ENCODE results near the gene SSBP2.

DNA sequence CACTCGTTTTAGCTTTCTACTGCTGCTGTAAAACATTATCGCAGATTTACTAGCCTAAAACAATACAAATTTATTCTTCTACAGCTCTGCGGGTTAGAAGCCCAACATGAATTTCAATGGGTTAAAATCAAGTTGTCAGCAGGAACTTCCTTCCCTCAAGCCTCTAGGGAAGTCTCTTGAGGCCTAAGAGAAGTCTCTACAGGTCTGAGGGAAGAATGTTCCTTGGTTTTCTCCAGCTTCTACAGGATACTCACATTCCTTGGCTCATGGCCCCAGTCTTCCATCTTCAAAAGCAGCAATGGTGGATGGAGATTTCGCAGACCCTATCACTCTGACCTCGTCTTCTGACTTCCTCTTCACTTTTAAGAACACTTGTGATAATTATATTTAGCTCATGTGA lies 21.6 kb upstream of the SSBP2 start:
- TF ChIP-seq POLR2AphosphoS5 (IDR thresholded peaks at IDR 0.05; ENCODE audit: low read depth, low read length): no peak
- no peak for TF ChIP-seq TAF1 (IDR thresholded peaks at IDR 0.05; ENCODE audit: borderline replicate concordance, low read depth, low read length)
- TF ChIP-seq POLR2A (IDR thresholded peaks at IDR 0.05; ENCODE audit: low read depth, low read length): no peak

Measured in GM12892 (cell line).